ENCODE data around the gene ENPP3.
"Not testable (repeated sequence)": the region's sequence is repeated elsewhere in the genome, so short reads cannot be mapped to it uniquely, and the experiment has no call there.

Gene ENPP3

GRCh38 chr6:131688286-131688685 lies 51.2 kb downstream of the ENPP3 start:
- no peak for DNase-seq

DNA sequence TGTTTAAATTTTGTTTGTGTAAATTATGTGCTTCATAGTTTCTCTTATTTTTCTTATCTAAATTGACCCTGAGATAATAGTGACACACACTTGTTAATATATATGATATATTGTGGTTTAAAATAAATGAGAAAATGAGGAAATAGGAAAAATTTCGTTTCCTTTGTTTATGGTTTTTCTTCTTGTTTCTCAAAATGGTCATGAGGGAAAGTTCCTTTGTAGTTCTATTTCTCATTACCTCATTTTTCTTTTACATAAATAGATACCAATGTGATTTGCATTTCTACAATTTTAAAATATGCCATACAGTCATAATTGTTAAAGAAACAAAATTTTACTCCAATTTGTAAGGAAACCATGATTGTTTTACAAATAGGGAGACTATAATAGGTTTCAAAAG lies 54.9 kb downstream of the ENPP3 start:
- DNase-seq, result no peak

DNA sequence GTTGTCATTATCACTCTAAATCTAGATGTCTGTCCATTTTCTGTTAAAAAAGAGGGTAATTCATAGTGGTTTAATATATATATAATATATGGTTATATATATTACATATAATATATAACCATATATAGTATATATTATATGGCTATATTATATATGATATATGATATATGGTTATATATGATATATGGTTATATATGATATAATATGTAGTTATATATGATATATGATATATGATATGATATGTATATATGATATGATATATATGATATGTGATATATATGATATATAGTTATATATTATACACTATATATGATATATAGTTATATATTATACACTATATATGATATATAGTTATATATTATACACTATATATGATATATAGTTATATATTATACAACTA lies 55.5 kb downstream of the ENPP3 start:
- DNase-seq, result no peak

- no peak for DNase-seq
Observed at GRCh38 chr6:131693384-131693783, 56.3 kb downstream of the ENPP3 start.

DNA sequence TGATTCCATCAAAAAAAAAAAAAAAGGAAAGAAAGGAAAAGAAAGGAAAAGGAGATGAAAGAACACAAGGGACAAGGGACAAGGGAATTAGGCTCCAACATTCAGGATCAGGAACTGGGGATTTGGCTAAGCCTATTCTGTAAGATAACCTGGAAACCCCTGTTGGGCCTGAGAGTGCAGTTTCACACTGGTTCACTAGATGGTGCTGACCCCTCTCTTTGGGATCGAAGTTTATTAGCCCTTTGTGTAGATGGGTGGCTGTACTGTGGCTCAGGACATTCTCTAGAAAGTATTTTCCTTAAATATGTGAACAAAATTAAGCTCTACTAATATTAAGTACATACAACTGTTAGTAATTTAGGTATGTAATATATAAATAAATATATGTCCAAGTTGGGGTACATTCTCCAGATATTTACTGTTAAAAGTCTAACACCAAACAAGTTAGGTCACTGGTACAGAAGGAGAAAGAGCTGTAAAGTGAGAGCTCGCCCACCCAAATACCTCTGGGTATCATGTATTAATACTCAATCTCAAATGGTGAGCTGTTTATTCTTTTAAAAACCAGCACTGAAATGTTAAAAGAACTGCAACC lies 57.8 kb downstream of the ENPP3 start:
- no peak for DNase-seq

GRCh38 chr6:131696956-131697355 lies 59.9 kb downstream of the ENPP3 start:
- no peak for DNase-seq

GRCh38 chr6:131700851-131701250 lies 63.7 kb downstream of the ENPP3 start:
- not testable (repeated sequence) for DNase-seq

DNA sequence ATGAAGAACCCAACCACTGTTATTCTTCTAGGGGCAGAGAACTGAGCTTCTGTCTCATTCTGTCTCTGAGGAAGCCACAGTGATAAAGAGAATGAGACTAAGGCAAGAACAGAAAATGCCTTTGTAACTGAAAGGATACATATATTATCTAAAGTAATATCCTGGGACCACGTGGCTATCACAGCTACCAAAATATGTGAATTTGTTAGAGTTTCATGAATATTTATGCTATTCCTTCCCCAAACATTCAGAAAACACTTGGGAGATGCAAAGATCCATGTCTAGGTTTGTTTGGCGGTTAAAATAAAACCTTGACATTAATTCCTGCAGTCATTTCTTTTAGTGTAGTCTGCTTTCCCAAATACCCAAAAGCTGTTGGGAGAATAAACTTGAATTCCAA lies 66.8 kb downstream of the ENPP3 start:
- DNase-seq, result not testable (repeated sequence)

DNA sequence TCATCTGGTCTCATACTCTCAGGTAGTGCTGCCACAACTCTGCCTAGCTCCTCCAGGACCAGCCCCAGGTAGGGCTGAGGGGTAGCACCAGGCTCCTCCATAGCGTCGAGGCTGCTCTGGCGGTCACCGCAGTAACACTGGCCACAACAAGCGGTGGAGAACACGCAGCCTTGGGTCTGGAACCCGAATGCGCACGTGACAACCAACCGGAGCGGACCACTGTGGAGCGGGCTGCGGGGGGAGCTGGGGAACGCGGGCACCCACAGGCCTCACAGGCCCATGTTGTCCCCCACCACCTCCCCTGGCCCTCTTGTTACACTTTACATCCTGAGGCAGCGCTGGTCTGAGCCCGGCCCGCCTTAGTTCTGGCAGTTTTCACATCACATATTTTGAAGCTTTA lies 73.8 kb downstream of the ENPP3 start, which contains the start of gene CTAGE9:
TSS of gene CTAGE9 (minus strand) at position 101 of the 400 bp plus-strand sequence. CDS start at position 101, 0 bp downstream.
- not testable (repeated sequence) for DNase-seq

DNA sequence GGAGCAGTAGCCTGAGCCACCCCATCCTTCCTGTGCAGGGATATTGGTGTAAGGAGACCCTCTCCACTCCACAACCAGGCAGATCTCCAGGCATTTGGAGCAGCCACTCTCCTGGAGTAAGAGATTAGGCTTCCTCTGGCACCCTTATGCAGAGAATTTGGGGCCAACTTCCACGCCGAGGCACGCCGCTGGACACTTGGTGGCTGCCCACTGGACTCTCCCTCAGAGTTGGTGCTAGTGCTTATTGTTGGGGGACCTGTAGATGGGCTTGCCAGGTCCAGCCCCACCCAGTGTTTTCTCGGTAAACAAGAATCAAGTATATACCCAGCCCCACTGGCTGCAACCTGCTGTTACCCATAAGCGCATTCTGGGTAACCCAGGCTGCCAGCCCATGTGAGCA lies 78.5 kb downstream of the ENPP3 start:
- DNase-seq, result not testable (repeated sequence)

DNA sequence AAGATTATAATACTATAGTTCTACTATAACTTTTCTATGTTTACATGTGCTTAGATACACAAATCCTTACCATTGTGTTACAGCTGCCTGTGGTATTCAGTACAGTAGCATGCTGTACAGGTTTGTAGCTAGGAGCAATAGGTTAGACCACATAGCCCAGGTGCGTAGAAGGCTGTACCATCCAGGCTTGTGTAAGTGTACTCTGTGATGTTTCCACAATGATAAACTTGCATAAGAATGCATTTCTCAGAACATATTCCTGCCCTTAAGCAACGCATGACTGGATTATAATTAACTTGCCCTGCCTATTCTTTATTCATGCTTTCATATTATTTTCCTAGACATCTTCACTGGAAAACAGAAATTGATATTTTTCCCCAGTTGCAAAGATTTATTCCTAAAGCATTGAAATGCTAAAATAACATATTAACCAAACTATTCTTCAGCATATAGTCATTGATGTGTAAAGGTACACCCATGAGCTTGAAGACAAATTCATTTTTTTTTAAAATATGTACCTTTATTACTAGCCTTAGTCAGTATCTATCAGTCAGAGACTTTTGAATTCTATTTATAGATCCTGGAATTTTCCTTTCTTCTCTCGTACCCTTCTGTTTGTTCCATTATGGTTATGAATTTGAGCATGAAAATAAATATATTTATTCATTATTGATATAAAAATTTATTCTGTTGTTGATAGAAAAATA lies 80.9 kb downstream of the ENPP3 start:
- no peak for DNase-seq

DNA sequence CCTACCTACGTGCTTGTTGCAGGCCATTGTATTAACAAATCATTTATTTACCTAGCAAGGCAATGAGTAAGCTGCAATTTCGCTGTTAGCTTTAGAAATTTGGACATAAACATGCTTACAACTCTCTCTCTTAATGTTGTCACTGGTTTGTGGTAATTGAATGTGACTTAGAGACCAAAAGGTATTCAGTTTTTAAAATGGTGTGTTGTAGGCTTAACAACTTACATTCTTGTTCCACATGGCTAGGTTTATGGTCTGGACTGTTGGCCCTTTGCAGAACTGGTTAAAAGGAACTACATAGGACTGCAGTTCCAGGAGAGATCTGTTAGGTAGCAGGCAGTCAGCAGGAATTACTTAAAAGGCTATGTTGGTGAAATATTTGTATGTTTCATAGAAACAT lies 84.1 kb downstream of the ENPP3 start:
- no peak for DNase-seq

DNA sequence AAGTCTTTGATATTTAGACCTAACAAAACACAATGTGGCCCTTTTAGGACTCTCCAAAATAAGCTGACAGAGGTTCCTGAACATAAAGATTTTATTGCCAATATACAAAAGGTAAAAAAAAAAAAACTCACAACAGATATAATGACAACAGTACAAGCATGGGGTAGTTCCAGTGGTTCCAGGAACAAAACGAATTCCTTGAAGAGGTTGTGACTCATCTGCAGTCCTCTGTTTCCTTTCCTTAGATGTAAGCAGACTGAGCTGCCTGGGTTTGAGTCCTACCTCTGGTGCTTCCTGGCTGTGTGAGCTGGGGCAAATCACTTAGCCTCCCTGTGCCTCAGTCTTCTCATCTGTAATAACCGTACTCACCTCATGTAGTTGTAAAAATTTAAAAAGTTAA lies 87.0 kb downstream of the ENPP3 start:
- DNase-seq, result no peak

DNA sequence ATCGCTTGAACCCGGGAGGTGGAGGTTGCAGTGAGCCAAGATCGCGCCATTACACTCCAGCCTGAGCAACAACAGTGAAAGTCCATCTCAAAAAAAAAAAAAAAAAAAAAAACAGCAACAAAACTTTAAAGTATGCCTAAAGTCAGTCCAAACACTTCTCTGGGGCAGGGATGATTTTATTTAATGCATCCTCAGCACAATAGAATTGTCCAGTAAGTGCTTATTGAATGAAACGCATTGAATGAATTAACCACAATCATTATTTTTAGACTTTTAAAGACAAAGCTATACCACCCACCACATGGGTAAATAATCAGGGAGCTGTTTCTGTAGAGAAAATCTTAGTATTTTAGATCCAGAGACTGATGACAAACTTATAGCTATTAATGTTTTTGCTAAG lies 90.4 kb downstream of the ENPP3 start:
- no peak for DNase-seq

GRCh38 chr6:131727868-131728267 lies 90.8 kb downstream of the ENPP3 start:
- no peak for DNase-seq

DNA sequence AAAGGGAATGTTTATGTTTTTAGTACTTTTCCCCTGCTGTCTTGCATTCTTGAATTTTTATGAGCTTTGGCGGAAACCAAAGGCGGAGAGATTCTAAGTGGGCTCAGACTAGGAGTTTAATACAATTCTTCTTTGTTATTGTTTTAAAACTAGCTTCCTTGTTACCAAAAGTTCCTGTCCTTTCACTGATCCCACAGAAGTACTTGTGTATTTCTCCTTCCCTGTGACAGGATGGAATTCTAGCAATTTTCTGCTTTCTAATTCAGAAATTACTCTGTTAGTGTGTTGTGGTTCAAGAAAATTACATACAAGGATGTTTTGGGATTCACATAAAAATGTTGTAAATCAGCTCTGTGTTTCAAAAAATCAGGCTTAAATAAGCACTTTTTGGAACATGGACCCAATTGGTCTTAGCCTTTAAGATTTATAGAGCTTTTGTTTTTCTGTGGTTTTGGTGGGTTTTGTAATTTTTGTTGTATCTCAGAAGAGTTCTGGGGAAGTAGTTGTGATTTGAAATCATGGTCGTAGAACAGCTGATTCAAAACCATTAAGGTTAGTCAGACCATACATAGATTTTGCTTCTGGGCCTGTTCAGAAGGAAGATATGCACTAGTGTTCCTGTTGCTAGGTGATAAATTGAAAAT lies 91.3 kb downstream of the ENPP3 start:
- DNase-seq, result no peak

- no peak for DNase-seq
Observed at GRCh38 chr6:131729550-131729949, 92.4 kb downstream of the ENPP3 start.

DNA sequence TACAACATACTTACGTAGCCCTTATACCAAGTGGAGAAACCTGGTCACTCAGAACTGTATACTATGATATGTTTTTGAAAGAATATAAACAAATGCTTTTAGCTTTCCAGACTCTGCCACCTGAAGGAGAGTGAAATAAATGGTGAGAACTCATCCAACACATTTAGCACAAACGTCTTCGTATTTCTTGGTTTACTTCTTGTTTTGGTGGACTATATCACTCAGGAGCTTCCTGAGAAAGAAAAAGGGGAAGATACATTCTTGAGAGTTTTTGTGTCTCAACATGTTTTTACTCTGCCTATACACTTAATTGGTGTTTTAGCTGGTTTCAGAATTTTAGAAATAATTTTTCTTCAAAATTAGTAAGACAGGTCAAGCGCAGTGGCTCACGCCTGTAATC lies 93.2 kb downstream of the ENPP3 start:
- DNase-seq, result no peak

DNA sequence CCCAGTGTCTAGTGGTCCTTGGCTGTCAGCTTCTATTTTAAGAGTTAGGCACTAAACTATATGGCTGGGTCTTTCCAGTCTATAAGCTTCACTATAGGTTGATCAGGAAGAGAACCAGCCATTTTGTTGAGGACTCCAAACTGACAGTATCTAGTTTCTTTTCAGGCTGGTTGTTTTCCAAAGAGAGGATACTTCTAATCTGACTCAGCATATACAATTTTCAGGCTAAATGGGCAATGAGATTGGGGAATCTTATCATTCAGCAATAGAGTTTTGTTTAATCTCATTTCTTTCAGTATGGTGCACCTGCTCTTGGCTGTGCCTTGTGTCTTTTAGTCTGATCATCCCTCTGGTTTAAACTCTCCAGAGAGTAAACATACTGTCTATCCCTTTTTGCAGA lies 94.1 kb downstream of the ENPP3 start:
- DNase-seq, result no peak

GRCh38 chr6:131733376-131734016 lies 96.4 kb downstream of the ENPP3 start:
- no peak for DNase-seq

DNA sequence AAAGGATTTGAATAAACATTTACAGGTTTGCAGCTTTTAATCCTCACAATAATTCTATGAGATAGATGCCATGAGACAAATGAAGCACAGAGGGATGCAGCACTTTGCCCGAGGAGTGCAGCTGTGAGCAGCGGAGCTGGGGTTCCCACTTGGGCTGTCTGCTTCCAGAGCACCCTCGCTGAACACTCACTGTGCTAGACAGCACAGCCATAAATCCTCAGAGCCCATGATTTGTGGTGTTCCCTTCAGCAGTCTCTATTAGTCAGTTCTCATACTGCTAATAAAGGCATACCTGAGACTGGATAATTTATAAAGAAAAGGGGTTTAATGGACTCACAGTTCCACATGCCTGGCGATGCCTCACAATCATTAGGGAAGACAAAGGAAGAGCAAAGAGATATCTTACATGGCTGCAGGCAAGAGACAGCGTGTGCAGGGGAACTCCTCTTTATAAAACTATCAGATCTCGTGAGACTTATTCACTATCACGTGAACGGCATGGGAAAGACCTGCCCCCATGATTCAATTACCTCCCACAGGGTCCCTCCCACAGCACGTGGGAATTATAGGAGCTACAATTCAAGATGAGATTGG lies 99.0 kb downstream of the ENPP3 start:
- no peak for DNase-seq

DNA sequence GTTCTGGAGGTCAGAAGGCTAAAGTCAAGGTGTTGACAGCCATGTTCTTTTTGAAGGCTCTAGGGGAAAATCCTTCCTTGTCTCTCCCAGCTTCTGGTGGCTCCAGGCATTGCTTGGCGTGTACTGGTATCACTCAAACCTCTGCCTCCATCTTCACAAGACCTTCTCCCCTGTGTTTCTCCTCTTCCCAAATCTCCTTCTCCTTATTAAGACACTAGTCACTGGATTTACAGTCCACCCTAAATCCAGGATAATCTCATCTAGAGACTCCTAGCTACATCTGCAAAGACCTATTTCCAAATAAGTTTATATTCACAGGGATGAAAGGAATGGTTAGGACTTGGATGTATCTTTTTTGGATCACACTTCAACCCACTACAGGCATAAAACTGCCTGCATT lies 99.7 kb downstream of the ENPP3 start:
- DNase-seq, result no peak

GRCh38 chr6:131739136-131739535 lies 102.0 kb downstream of the ENPP3 start:
- no peak for DNase-seq
